Uterus (tissue), 2 donors: ENCODE data around the gene TMEM35B.

ENCODE experiments used
- POLR2A ChIP-seq, 2 donors: fragments of 450-650 bp; IDR thresholded peaks; one replicate each; pipeline ENCODE4 v1.6.1; 2016; ENCODE audit warnings: antibody characterized with exemption in 2 of 2, mild to moderate bottlenecking in 1 of 2, moderate library complexity in 1 of 2
- TF ChIP-seq, protein P1 (sequence below), 4 experiments: fragments of 200-600 bp in 2 of 4; fragments of 450-650 bp in 2 of 4; sonication (generic) in 2 of 4; IDR thresholded peaks; one replicate each; pipeline ENCODE4 v1.5.1; 2016 to 2019; ENCODE audit warnings: antibody characterized with exemption in 4 of 4, mild to moderate bottlenecking in 2 of 4, moderate library complexity in 1 of 4

- TF ChIP-seq, protein P1, sequence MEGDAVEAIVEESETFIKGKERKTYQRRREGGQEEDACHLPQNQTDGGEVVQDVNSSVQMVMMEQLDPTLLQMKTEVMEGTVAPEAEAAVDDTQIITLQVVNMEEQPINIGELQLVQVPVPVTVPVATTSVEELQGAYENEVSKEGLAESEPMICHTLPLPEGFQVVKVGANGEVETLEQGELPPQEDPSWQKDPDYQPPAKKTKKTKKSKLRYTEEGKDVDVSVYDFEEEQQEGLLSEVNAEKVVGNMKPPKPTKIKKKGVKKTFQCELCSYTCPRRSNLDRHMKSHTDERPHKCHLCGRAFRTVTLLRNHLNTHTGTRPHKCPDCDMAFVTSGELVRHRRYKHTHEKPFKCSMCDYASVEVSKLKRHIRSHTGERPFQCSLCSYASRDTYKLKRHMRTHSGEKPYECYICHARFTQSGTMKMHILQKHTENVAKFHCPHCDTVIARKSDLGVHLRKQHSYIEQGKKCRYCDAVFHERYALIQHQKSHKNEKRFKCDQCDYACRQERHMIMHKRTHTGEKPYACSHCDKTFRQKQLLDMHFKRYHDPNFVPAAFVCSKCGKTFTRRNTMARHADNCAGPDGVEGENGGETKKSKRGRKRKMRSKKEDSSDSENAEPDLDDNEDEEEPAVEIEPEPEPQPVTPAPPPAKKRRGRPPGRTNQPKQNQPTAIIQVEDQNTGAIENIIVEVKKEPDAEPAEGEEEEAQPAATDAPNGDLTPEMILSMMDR (IDR thresholded peaks at IDR 0.05) = no peak
- TF ChIP-seq POLR2A (IDR thresholded peaks at IDR 0.05) = no peak
These were observed 7.3 kb downstream of the TMEM35B start for GRCh38 chr1:34977858-34978257.
